Mammary epithelial cell (primary cell): Measurements from ENCODE around the gene PXYLP1.

Experiments
- EZH2 ChIP-seq: IDR thresholded peaks from 2 replicates; pipeline ENCODE4 v1.6.1; 2012; ENCODE audit warnings: low read length, inconsistent platforms, borderline replicate concordance
- TF ChIP-seq, protein P1 (sequence below), 2 donors: IDR thresholded peaks in 1 of 2; conservative IDR thresholded peaks in 1 of 2; 2 replicates each; pipeline ENCODE4 v1.5.1; 2011 to 2012; ENCODE audit warnings: inconsistent platforms in 2 of 2, low read length in 2 of 2, mild to moderate bottlenecking in 2 of 2, control low read depth in 1 of 2, low read depth in 1 of 2; ENCODE audit not compliant: insufficient read depth in 1 of 2; ENCODE audit errors: extremely low read depth in 1 of 2

DNA sequence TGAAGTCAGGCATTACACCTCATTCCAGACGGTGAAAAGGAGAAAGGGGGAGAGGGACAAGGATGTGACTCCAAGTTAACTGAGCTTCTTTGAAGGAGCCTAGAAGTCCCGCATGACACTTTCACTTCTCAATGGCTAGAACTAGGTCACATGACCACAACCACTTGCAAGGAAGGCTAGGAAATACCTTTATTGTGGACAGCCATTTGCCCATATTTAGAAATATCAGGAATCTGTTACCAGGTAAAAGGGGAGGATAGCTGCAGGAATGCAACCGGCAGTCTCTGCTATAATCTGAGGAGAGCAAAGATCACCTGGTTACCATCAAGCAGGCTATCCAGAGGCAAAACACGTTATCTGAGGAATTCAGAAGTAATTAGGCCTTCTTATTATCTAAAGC is 28.9 kb upstream of the PXYLP1 start:
- TF ChIP-seq, protein P1, sequence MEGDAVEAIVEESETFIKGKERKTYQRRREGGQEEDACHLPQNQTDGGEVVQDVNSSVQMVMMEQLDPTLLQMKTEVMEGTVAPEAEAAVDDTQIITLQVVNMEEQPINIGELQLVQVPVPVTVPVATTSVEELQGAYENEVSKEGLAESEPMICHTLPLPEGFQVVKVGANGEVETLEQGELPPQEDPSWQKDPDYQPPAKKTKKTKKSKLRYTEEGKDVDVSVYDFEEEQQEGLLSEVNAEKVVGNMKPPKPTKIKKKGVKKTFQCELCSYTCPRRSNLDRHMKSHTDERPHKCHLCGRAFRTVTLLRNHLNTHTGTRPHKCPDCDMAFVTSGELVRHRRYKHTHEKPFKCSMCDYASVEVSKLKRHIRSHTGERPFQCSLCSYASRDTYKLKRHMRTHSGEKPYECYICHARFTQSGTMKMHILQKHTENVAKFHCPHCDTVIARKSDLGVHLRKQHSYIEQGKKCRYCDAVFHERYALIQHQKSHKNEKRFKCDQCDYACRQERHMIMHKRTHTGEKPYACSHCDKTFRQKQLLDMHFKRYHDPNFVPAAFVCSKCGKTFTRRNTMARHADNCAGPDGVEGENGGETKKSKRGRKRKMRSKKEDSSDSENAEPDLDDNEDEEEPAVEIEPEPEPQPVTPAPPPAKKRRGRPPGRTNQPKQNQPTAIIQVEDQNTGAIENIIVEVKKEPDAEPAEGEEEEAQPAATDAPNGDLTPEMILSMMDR (conservative IDR thresholded peaks at IDR 0.05 in 1 of 2, IDR thresholded peaks at IDR 0.05 in 1 of 2; ENCODE audit: extremely low read depth in 1 of 2, insufficient read depth in 1 of 2, low read depth in 1 of 2, low read length in 2 of 2): no peak
- no peak for TF ChIP-seq EZH2
